SK-N-SH (cell line): ENCODE results near the gene PTPN22. TPM values are rescaled to one million over a fixed set of nuclear protein-coding genes. Genes with fewer than 3 reads are reported as not detected.

Experiments
- CTCF ChIA-PET: fragments of 300-600, 350-600 bp; formaldehyde crosslinking; extraction: SDS; loops from one replicate; lab custom pipeline; 2021; lab: Yijun Ruan, JAX
- POLR2A ChIA-PET: fragments of 350-600 bp; sonication (Branson Sonifier 250); formaldehyde crosslinking; extraction: SDS; loops from one replicate; lab custom pipeline; 2020; ENCODE audit warnings: antibody characterized with exemption, inconsistent platforms; lab: Yijun Ruan, JAX
- DNase-seq: peaks from one replicate; pipeline ENCODE4 v3.0.0; 2012
- H2AFZ ChIP-seq: fragments of 200-600 bp; sonication (generic); 2 replicates; pipeline ENCODE4 v1.8.1; 2016; ENCODE audit warnings: antibody characterized with exemption, mild to moderate bottlenecking, low read depth
- H3F3A ChIP-seq: fragments of 200-600 bp; sonication (generic); replicated peaks from 2 replicates; pipeline ENCODE3; 2016; ENCODE audit warnings: antibody characterized with exemption, mild to moderate bottlenecking; ENCODE audit not compliant: insufficient read depth
- H3K27ac ChIP-seq, 2 experiments: fragments of 200-500 bp in 1 of 2; fragments of 200-600 bp in 1 of 2; sonication (Bioruptor generic) in 1 of 2; sonication (generic), shearing (Covaris generic) in 1 of 2; 2 replicates each; pipeline versions ENCODE4 v1.5.1 to v1.6.1; 2014 to 2016; ENCODE audit warnings: low read depth in 2 of 2, inconsistent platforms in 1 of 2, low read length in 1 of 2, mild to moderate bottlenecking in 1 of 2, mixed read lengths in 1 of 2
- H3K27me3 ChIP-seq: fragments of 200-600 bp; sonication (generic), shearing (Covaris generic); 2 replicates; pipeline ENCODE4 v1.6.1; 2016; ENCODE audit warnings: mixed run types; ENCODE audit not compliant: insufficient read depth
- H3K36me3 ChIP-seq, 2 experiments: fragments of 200-500 bp in 1 of 2; fragments of 200-600 bp in 1 of 2; sonication (Bioruptor generic) in 1 of 2; sonication (generic) in 1 of 2; replicated peaks in 1 of 2; 2 replicates each; pipeline versions ENCODE3 to v1.5.1; 2014 to 2016; ENCODE audit warnings: low read length in 1 of 2, mild to moderate bottlenecking in 1 of 2; ENCODE audit not compliant: insufficient read depth in 2 of 2, control insufficient read depth in 1 of 2
- H3K4me1 ChIP-seq, 2 experiments: fragments of 200-500 bp in 1 of 2; fragments of 200-600 bp in 1 of 2; sonication (Bioruptor generic) in 1 of 2; sonication (generic), shearing (Covaris generic) in 1 of 2; 2 replicates each; pipeline versions ENCODE4 v1.5.1 to v1.6.1; 2014 to 2016; ENCODE audit warnings: low read depth in 1 of 2, low read length in 1 of 2, mixed run types in 1 of 2; ENCODE audit not compliant: insufficient read depth in 2 of 2, control insufficient read depth in 1 of 2
- H3K4me2 ChIP-seq: fragments of 200-600 bp; sonication (generic), shearing (Covaris generic); 2 replicates; pipeline ENCODE4 v1.6.1; 2017; ENCODE audit warnings: mixed run types
- H3K4me3 ChIP-seq, 2 experiments: fragments of 200-500 bp in 1 of 2; fragments of 200-600 bp in 1 of 2; sonication (Bioruptor generic) in 1 of 2; sonication (generic), shearing (Covaris generic) in 1 of 2; 2 replicates each; pipeline versions ENCODE4 v1.5.1 to v1.8.1; 2014 to 2016; ENCODE audit warnings: low read depth in 2 of 2, inconsistent platforms in 1 of 2, low read length in 1 of 2, mild to moderate bottlenecking in 1 of 2, mixed read lengths in 1 of 2, moderate library complexity in 1 of 2
- H3K79me2 ChIP-seq: fragments of 200-600 bp; sonication (generic); 2 replicates; pipeline ENCODE4 v1.8.1; 2017; ENCODE audit warnings: mild to moderate bottlenecking; ENCODE audit not compliant: insufficient read depth
- H3K9ac ChIP-seq: fragments of 200-600 bp; sonication (generic); 2 replicates; pipeline ENCODE4 v1.6.1; 2017; ENCODE audit warnings: mixed run types
- H3K9me2 ChIP-seq: fragments of 200-600 bp; sonication (generic); 2 replicates; pipeline ENCODE4 v1.6.1; 2017; ENCODE audit warnings: mixed run types
- H3K9me3 ChIP-seq: fragments of 200-600 bp; sonication (generic); 2 replicates; pipeline ENCODE4 v1.6.1; 2017; ENCODE audit warnings: mixed run types, mild to moderate bottlenecking, moderate library complexity
- H4K20me1 ChIP-seq: fragments of 200-600 bp; sonication (generic); 2 replicates; pipeline ENCODE4 v1.6.1; 2017; ENCODE audit warnings: mild to moderate bottlenecking, mixed run types; ENCODE audit not compliant: insufficient read depth
- CHD2 ChIP-seq: fragments of 150-350 bp; IDR thresholded peaks from 2 replicates; pipeline ENCODE4 v1.6.1; 2018; ENCODE audit warnings: low read length; ENCODE audit not compliant: partially characterized antibody
- EP300 ChIP-seq, 2 experiments: IDR thresholded peaks; 2 replicates each; pipeline versions ENCODE4 v1.4.0 to v1.6.1; 2012; ENCODE audit warnings: borderline replicate concordance in 1 of 2, low read depth in 1 of 2, low read length in 1 of 2
- FOXJ3 ChIP-seq: sonication (generic); formaldehyde crosslinking; IDR thresholded peaks from 2 replicates; pipeline ENCODE4 v1.5.1; 2020; ENCODE audit warnings: mild to moderate bottlenecking, missing genetic modification reagents
- GABPA ChIP-seq: IDR thresholded peaks from 2 replicates; pipeline ENCODE4 v1.4.0; 2012; ENCODE audit warnings: low read depth, mild to moderate bottlenecking
- GATA2 ChIP-seq: sonication (generic); formaldehyde crosslinking; IDR thresholded peaks from 2 replicates; pipeline ENCODE4 v1.5.0; 2020; ENCODE audit warnings: mild to moderate bottlenecking, missing genetic modification reagents
- NFIC ChIP-seq: IDR thresholded peaks from 2 replicates; pipeline ENCODE4 v1.4.0; 2012; ENCODE audit warnings: borderline replicate concordance
- RAD21 ChIP-seq: IDR thresholded peaks from 2 replicates; pipeline ENCODE4 v1.6.1; 2012; ENCODE audit warnings: mild to moderate bottlenecking, low read length
- REST ChIP-seq: IDR thresholded peaks from 2 replicates; pipeline ENCODE4 v1.6.1; 2012; ENCODE audit warnings: mild to moderate bottlenecking, low read depth, low read length, moderate library complexity
- TEAD4 ChIP-seq: IDR thresholded peaks from 2 replicates; pipeline ENCODE4 v1.4.0; 2012; ENCODE audit warnings: mild to moderate bottlenecking, borderline replicate concordance; ENCODE audit not compliant: insufficient read depth
- YY1 ChIP-seq: IDR thresholded peaks from 2 replicates; pipeline ENCODE4 v1.4.0; 2012; ENCODE audit warnings: low read depth, mild to moderate bottlenecking
- WGBS: methylation state at CpG from one replicate; pipeline ENCODE4 v1.1.6; 2017; ENCODE audit warnings: low lambda C conversion rate; 5-methylcytosine and 5-hydroxymethylcytosine counted together
- polyA plus RNA-seq, 3 experiments: library from polyadenylated mRNA; depleted of rRNA; stranded (reverse); fragments of >200 nt; gene quantifications; 2 replicates each; pipeline ENCODE4 v1.2.3, GENCODE V29; 2012
- TF ChIP-seq, protein P1 (sequence below): IDR thresholded peaks from 2 replicates; pipeline ENCODE4 v1.4.0; 2012; ENCODE audit warnings: low read depth, borderline replicate concordance
- TF ChIP-seq, protein P2 (sequence below): fragments of 150-350 bp; IDR thresholded peaks from 2 replicates; pipeline ENCODE4 v1.6.1; 2016; ENCODE audit warnings: mild to moderate bottlenecking, low read depth, low read length

PTPN22 gene
- polyA plus RNA-seq, 1 of the 3 experiments (the other 2 are of a cell fraction), result 0.12 TPM

GRCh38 chr1:113811156-113811887 lies 60.2 kb downstream of the PTPN22 start:
- CTCF ChIA-PET, result interaction anchor here (0.8 to 2.2 kb wide), 5 partner anchors 12 to 738 kb away, joined by 3 to 8 read pairs (median 4); partner anchors contain the start of gene LRIG2
- H3K27me3 ChIP-seq, result no peaks in the 10 kb centered on the region
- TF ChIP-seq FOXJ3 (no peak), RAD21 (no peak), NFIC (no peak), GABPA (no peak), YY1 (no peak), TEAD4 (no peak), EP300 (IDR thresholded peaks at IDR 0.05; ENCODE audit: borderline replicate concordance in 1 of 2, low read depth in 1 of 2, low read length in 1 of 2) (no peak)
- TF ChIP-seq, protein P1, sequence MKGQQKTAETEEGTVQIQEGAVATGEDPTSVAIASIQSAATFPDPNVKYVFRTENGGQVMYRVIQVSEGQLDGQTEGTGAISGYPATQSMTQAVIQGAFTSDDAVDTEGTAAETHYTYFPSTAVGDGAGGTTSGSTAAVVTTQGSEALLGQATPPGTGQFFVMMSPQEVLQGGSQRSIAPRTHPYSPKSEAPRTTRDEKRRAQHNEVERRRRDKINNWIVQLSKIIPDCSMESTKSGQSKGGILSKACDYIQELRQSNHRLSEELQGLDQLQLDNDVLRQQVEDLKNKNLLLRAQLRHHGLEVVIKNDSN, result no peak
- TF ChIP-seq, all 33 proteins: peak for 0
- H3K79me2 ChIP-seq, result peaks cover 54% of the 10 kb centered on the region
- peaks cover 11% of the 10 kb centered on the region; the same call in 1 of the 2 replicates for H4K20me1 ChIP-seq
- H3K4me2 ChIP-seq, result peak overlapping the region; percentile 75
- H3K4me1 ChIP-seq, result peaks cover 5 to 17% of the 10 kb centered on the region in 2 experiments; a peak in 3 of 4 replicates
- POLR2A ChIA-PET, result interaction anchor here (1.0 to 2.3 kb wide), 3 partner anchors 20 to 93 kb away, joined by 3 to 22 read pairs (median 4); partner anchors contain the start of genes AP4B1 and PHTF1
- H2AFZ ChIP-seq, result peak overlapping the region; percentile 67; the same call in 1 of the 2 replicates
- peak overlapping the region; percentile 75 to 86 for H3K27ac ChIP-seq
- H3K9me3 ChIP-seq, result no peaks in the 10 kb centered on the region
- peaks cover 27% of the 10 kb centered on the region for H3F3A ChIP-seq
- peak; percentile 19 for DNase-seq
- WGBS, result under 1% methylated on average over 20 of the region's 29 CpGs
- H3K36me3 ChIP-seq, result no peaks in the 10 kb centered on the region
- peak overlapping the region; percentile 82 for H3K9ac ChIP-seq
- peak overlapping the region; percentile 81 to 88 for H3K4me3 ChIP-seq
- no peaks in the 10 kb centered on the region for H3K9me2 ChIP-seq

DNA sequence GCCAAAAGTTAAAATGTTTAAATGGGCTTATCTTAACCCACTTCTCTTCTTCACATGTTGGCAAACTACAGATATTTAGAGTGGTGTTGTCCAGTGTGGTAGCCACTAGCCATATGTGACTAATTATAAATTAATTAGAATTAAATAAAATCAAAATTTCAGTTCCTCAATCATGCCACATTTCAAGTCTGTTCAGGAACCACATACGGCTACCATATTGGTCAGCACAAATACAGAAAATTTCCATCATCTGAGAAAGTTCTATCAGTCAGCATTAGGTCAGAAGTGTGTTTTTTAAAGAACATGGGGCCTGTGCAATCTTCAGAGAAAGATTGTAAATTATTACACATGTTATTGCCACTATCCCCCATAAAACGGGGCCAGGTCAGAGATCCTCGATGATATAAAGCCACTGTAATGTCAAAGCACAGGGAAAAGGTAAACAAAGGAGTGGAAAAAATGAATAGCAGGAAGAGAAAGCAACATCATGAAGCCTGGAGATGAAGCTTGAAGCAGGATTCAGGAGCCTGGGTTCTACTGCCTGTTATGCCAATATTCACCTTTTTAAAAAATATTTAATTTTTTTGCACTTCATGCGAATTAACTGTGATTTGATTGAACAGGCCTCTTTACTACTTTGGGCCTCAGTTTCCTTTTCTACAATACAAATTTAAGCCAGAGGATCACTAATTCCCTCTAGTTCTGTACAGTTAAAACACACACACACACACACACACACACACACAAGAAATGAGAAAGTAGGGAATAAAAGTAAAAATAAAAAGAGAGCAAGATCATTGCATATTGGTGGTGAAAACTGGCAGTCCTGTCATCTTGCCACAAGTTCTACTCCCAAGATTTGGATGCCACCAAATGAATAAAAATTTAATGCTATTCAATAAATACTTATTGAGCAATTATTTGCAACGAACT lies 61.6 kb downstream of the PTPN22 start:
- H3K79me2 ChIP-seq, result peaks cover 68% of the 10 kb centered on the region
- no peaks in the 10 kb centered on the region for H3K27me3 ChIP-seq
- DNase-seq, result no peak
- peak overlapping the region; percentile 75 for H3K4me2 ChIP-seq
- WGBS, result 29% methylated on average over 5 of the region's 5 CpGs
- H3F3A ChIP-seq, result peaks cover 23% of the 10 kb centered on the region
- CTCF ChIA-PET, result no interaction called here
- TF ChIP-seq, protein P2, sequence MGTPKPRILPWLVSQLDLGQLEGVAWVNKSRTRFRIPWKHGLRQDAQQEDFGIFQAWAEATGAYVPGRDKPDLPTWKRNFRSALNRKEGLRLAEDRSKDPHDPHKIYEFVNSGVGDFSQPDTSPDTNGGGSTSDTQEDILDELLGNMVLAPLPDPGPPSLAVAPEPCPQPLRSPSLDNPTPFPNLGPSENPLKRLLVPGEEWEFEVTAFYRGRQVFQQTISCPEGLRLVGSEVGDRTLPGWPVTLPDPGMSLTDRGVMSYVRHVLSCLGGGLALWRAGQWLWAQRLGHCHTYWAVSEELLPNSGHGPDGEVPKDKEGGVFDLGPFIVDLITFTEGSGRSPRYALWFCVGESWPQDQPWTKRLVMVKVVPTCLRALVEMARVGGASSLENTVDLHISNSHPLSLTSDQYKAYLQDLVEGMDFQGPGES, result no peak
- TF ChIP-seq EP300 (IDR thresholded peaks at IDR 0.05; ENCODE audit: borderline replicate concordance in 1 of 2, low read depth in 1 of 2, low read length in 1 of 2), result no peak
- no peak for TF ChIP-seq CHD2
- TF ChIP-seq GATA2 (CRISPR knock-in tag), result no peak
- TF ChIP-seq REST, result no peak
- TF ChIP-seq, protein P1, result no peak
- TF ChIP-seq, all 33 proteins: peak for 0
- Histone ChIP-seq H3K27ac (peak overlapping the region in 1 of 2 experiments; percentile 40; a peak in 2 of 4 replicates), H3K9ac (peak overlapping the region; percentile 82; the same call in 1 of the 2 replicates), H3K4me3 (peak overlapping the region; percentile 81 to 88), H3K9me2 (no peaks in the 10 kb centered on the region), H4K20me1 (peaks cover 11% of the 10 kb centered on the region; the same call in 1 of the 2 replicates), H3K9me3 (no peaks in the 10 kb centered on the region), H3K4me1 (peaks cover 5 to 17% of the 10 kb centered on the region in 2 experiments; a peak in 3 of 4 replicates), H3K36me3 (no peaks in the 10 kb centered on the region), H2AFZ (no peak overlapping the region)
- POLR2A ChIA-PET, result no interaction called here
